ENCODE data around the gene RRP1.

GRCh38 chr21:43789276-43790009, at the start of gene RRP1:
- peak in 1 of 2 donors; percentile 79 for TF ChIP-seq POLR2A (IDR thresholded peaks at IDR 0.05)
- peak; percentile 38 to 100 (median 100) for TF ChIP-seq CTCF (IDR thresholded peaks at IDR 0.05)
